ENCODE results near the gene UBR4. TPM values are rescaled to one million over a fixed set of nuclear protein-coding genes. Genes with fewer than 3 reads are reported as not detected.

The UBR4 gene
- total RNA-seq, 4 donors from 2014 or later = 193 to 292 (median 229) TPM

DNA sequence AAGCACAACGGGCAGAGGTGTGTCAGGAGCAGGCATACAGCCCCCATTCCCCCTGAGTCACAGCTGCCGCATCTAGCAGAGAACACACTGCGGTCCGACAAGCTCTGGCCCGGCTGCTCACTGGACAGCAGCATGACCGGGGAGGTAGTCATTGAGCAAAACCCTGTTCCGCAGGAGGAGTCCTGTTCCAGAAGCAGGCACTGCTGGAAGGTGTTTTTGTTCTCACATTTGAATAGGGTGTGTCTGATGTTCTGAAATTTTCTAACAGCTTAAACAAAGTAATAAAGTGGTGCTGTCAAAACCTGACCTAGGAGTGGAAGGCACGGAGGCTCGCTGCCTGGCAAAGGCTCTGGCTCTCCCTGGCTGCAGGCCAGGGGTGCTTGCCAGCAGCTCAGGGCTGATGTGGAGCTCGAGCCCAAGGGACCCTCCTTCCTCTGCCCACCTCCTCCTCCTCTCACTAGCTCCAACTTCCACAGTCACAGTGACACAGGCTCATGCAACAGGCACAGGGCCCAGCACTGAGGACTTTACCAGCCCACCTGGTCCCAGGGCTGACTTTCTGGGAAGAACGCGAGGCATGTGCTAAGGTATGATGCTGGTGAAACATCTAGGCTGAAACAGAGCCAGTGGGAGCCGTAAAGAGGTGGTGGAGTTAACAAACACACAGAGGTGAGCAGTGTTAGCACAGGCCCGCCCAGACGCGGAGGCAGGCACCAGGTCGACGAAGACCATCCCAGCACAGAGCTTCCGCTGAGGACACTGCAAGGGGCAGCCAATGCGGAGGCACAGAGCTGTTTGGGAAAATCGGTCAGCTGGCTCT lies 135.0 kb downstream of the UBR4 start:
- TF ChIP-seq CTCF (IDR thresholded peaks at IDR 0.05) (no peak), POLR2A (IDR thresholded peaks at IDR 0.05) (no peak)
- Histone ChIP-seq H3K27me3 (no peaks in the 10 kb centered on the region), H3K4me3 (no peak overlapping the region), H3K4me1 (peaks cover 0 to 30% (median 5%) of the 10 kb centered on the region in 4 donors), H3K36me3 (peaks cover 0 to 75% (median 0%) of the 10 kb centered on the region in 3 donors), H3K9me3 (no peaks in the 10 kb centered on the region), H3K27ac (peak overlapping the region in 2 of 4 donors; percentile 13 to 31)
- DNase-seq = no peak

GRCh38 chr1:19074361-19074901 lies 135.6 kb downstream of the UBR4 start:
- peaks cover 0 to 68% (median 0%) of the 10 kb centered on the region in 3 donors for H3K36me3 ChIP-seq
- H3K27me3 ChIP-seq = no peaks in the 10 kb centered on the region
- H3K9me3 ChIP-seq = no peaks in the 10 kb centered on the region
- peak in 2 of 3 donors; percentile 50 to 75 for DNase-seq
- peak overlapping the region in 2 of 4 donors; percentile 18 to 31 for H3K27ac ChIP-seq
- TF ChIP-seq CTCF (IDR thresholded peaks at IDR 0.05) (no peak), POLR2A (IDR thresholded peaks at IDR 0.05) (no peak)
- peaks cover 0 to 25% (median 5%) of the 10 kb centered on the region in 4 donors for H3K4me1 ChIP-seq
- H3K4me3 ChIP-seq = no peak overlapping the region

DNA sequence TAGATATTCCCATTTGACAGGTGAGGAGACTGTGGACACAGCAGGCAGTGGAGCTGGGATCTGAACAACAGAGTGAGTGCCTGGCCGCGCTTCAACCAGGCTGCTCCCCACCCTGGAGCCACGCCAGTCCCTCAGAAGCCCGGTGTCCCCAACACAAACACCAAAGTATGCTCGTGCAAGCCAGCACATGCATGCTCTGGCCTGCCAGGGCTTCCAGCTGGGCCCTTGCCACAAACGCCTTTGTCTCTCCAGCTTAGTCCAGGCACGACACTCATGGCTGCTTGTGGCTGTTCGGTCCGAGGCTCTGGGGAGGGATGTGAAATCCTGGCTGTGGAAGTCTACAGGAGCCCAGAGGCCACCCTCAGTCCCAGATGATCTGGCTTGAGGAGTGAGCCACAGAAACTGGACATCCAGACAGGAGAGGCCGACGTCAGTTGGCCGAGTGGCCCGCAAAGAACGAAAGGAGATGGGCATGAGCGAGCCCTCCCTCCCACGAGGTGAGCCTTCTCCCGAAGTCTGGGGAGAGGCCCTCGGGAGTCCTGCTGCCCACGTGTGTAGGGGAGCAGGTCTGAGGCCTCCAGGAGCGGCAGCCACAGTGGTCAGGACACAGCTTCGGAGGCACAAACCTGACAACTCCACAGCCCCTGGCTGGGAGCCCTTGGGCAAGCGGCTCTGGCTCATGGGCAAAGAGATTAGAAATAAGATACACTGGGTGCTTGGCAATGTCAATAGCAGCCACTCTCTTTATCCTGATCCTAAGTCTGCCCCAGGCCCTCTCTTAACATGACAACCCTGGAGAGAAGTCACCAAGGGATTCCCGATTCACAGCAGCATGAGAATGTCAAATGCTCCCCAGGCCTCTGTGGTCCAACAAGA lies 136.5 kb downstream of the UBR4 start:
- TF ChIP-seq POLR2A (IDR thresholded peaks at IDR 0.05) (no peak), CTCF (IDR thresholded peaks at IDR 0.05) (no peak)
- H3K36me3 ChIP-seq = peaks cover 0 to 61% (median 0%) of the 10 kb centered on the region in 3 donors
- H3K4me3 ChIP-seq = no peak overlapping the region
- H3K9me3 ChIP-seq = no peaks in the 10 kb centered on the region
- H3K27me3 ChIP-seq = no peaks in the 10 kb centered on the region
- no peak for DNase-seq
- peak overlapping the region in 2 of 4 donors; percentile 18 to 31 for H3K27ac ChIP-seq
- H3K4me1 ChIP-seq = peaks cover 0 to 20% (median 5%) of the 10 kb centered on the region in 4 donors

- no peak for TF ChIP-seq POLR2A (IDR thresholded peaks at IDR 0.05)
- TF ChIP-seq CTCF (IDR thresholded peaks at IDR 0.05) = no peak
- H3K9me3 ChIP-seq = no peaks in the 10 kb centered on the region
- DNase-seq = no peak
- H3K36me3 ChIP-seq = peaks cover 0 to 49% (median 0%) of the 10 kb centered on the region in 3 donors
- no peak overlapping the region for H3K27ac ChIP-seq
- no peaks in the 10 kb centered on the region for H3K27me3 ChIP-seq
- no peak overlapping the region for H3K4me3 ChIP-seq
- H3K4me1 ChIP-seq = peaks cover 0 to 21% (median 5%) of the 10 kb centered on the region in 4 donors
These were observed 137.6 kb downstream of the UBR4 start for GRCh38 chr1:19072285-19072981.

Data from Peyer's patch (tissue), 4 donors.